Central memory CD4-positive, alpha-beta T cell (primary cell): Measurements from ENCODE around the gene PRKAG2.

Experiments used
- DNase-seq: peaks from one replicate; pipeline ENCODE4 v3.0.0; 2022

Gene PRKAG2

GRCh38 chr7:151705636-151706276 is 171.2 kb downstream of the PRKAG2 start:
- DNase-seq: no peak

- DNase-seq: no peak
Observed at GRCh38 chr7:151704960-151705635, 171.8 kb downstream of the PRKAG2 start.

GRCh38 chr7:151704299-151704959 is 172.5 kb downstream of the PRKAG2 start:
- DNase-seq: no peak

GRCh38 chr7:151702961-151703360 is 174.0 kb downstream of the PRKAG2 start:
- DNase-seq: no peak

GRCh38 chr7:151700586-151701165 is 176.2 kb downstream of the PRKAG2 start:
- no peak for DNase-seq

- no peak for DNase-seq
Observed at GRCh38 chr7:151699928-151700319, 177.0 kb downstream of the PRKAG2 start.

- DNase-seq: no peak
Observed at GRCh38 chr7:151699147-151699927, 177.6 kb downstream of the PRKAG2 start.

- no peak for DNase-seq
Observed at GRCh38 chr7:151697942-151698341, 179.0 kb downstream of the PRKAG2 start.

GRCh38 chr7:151697515-151697895 is 179.4 kb downstream of the PRKAG2 start:
- DNase-seq: no peak

- DNase-seq: no peak
Observed at GRCh38 chr7:151696721-151697514, 180.0 kb downstream of the PRKAG2 start.

GRCh38 chr7:151695951-151696541 is 180.9 kb downstream of the PRKAG2 start:
- no peak for DNase-seq

GRCh38 chr7:151694828-151695580 is 181.9 kb downstream of the PRKAG2 start:
- DNase-seq: no peak

GRCh38 chr7:151694441-151694827 is 182.5 kb downstream of the PRKAG2 start:
- DNase-seq: no peak

- no peak for DNase-seq
Observed at GRCh38 chr7:151693140-151693539, 183.8 kb downstream of the PRKAG2 start.

- no peak for DNase-seq
Observed at GRCh38 chr7:151692721-151693120, 184.2 kb downstream of the PRKAG2 start.

GRCh38 chr7:151691449-151691848 is 185.5 kb downstream of the PRKAG2 start:
- DNase-seq: no peak

- no peak for DNase-seq
Observed at GRCh38 chr7:151690606-151691005, 186.3 kb downstream of the PRKAG2 start.

- DNase-seq: no peak
Observed at GRCh38 chr7:151689196-151689971, 187.5 kb downstream of the PRKAG2 start.

GRCh38 chr7:151688236-151688780 is 188.6 kb downstream of the PRKAG2 start:
- DNase-seq: no peak
